ENCODE results near the gene FAM9A.

GRCh38 chrX:8847360-8847759, 46.2 kb upstream of the FAM9A start:
- TF ChIP-seq CTCF (CRISPR knock-in tag; IDR thresholded peaks at IDR 0.05) (no peak), IKZF5 (CRISPR knock-in tag; IDR thresholded peaks at IDR 0.05) (no peak)

Data from HepG2 (cell line).